HG03159 (cell line): ENCODE measurements around the gene INS.

Source experiments
- ATAC-seq: cut with Tn5 transposase; IDR thresholded peaks from one replicate; pipeline ENCODE4 v1.9.1; 2021; ENCODE audit warnings: mild to moderate bottlenecking, moderate library complexity; ENCODE audit not compliant: unreplicated experiment

INS gene

GRCh38 chr11:2167141-2168045 lies 6.4 kb upstream of the INS start:
- no peak for ATAC-seq

GRCh38 chr11:2166091-2166851 lies 5.3 kb upstream of the INS start:
- ATAC-seq: no peak

GRCh38 chr11:2165571-2165970 lies 4.6 kb upstream of the INS start:
- no peak for ATAC-seq

- ATAC-seq: no peak
Observed at GRCh38 chr11:2164861-2165555, 4.0 kb upstream of the INS start.

- no peak for ATAC-seq
Observed at GRCh38 chr11:2164081-2164480, 3.1 kb upstream of the INS start.

GRCh38 chr11:2163428-2163978 lies 2.5 kb upstream of the INS start:
- no peak for ATAC-seq

- no peak for ATAC-seq
Observed at GRCh38 chr11:2159536-2160413, 1.2 kb downstream of the INS start.

GRCh38 chr11:2158966-2159365 lies 2.0 kb downstream of the INS start:
- no peak for ATAC-seq

- no peak for ATAC-seq
Observed at GRCh38 chr11:2158296-2158737, 2.7 kb downstream of the INS start.

GRCh38 chr11:2157294-2158040 lies 3.5 kb downstream of the INS start:
- ATAC-seq: no peak

GRCh38 chr11:2156416-2157182 lies 4.4 kb downstream of the INS start:
- no peak for ATAC-seq

GRCh38 chr11:2155511-2155910 lies 5.5 kb downstream of the INS start:
- no peak for ATAC-seq

GRCh38 chr11:2154889-2155288 lies 6.1 kb downstream of the INS start:
- ATAC-seq: no peak

- ATAC-seq: no peak
Observed at GRCh38 chr11:2154195-2154585, 6.8 kb downstream of the INS start.

- no peak for ATAC-seq
Observed at GRCh38 chr11:2153581-2154194, 7.3 kb downstream of the INS start.

- ATAC-seq: no peak
Observed at GRCh38 chr11:2151500-2152257, 9.3 kb downstream of the INS start.
